Lower leg skin (tissue), 4 donors: ENCODE data around the gene CCN5. TPM values are rescaled to one million over a fixed set of nuclear protein-coding genes. Genes with fewer than 3 reads are reported as not detected.

Experiments used
- DNase-seq, 2 donors: peaks; one replicate each; pipeline ENCODE4 v3.0.0-alpha.2; 2019; ENCODE audit warnings: low spot score in 2 of 2
- H3K4me3 ChIP-seq: fragments of 200-600 bp; sonication (generic); 2 replicates; pipeline ENCODE4 v1.5.1; 2017; ENCODE audit warnings: mild to moderate bottlenecking, low read depth; ENCODE audit not compliant: poor library complexity, severe bottlenecking
- CTCF ChIP-seq, 3 donors: fragments of 450-650 bp; IDR thresholded peaks; one replicate each; pipeline ENCODE4 v1.5.1; 2016; ENCODE audit warnings: antibody characterized with exemption in 3 of 3, mild to moderate bottlenecking in 3 of 3, moderate library complexity in 2 of 3
- POLR2A ChIP-seq, 2 donors: fragments of 450-650 bp; IDR thresholded peaks; one replicate each; pipeline ENCODE4 v1.6.1; 2016 to 2017; ENCODE audit warnings: antibody characterized with exemption in 2 of 2, mild to moderate bottlenecking in 1 of 2, moderate library complexity in 1 of 2
- WGBS, 2 donors: methylation state at CpG; one replicate each; pipeline ENCODE4 v1.1.5; 2018; 5-methylcytosine and 5-hydroxymethylcytosine counted together
- intact Hi-C: fragments of 100-400 bp; cut with DNase I; formaldehyde crosslinking; loops from one replicate; pipeline ENCODE4 v1.15.0; 2023; ENCODE audit warnings: low total_unique reads
- total RNA-seq, 4 donors: library from RNA; depleted of rRNA; stranded (reverse); fragments of >200 nt; gene quantifications; one replicate each; pipeline ENCODE4 v1.1.0, GENCODE V29; 2016

CCN5 gene
- total RNA-seq, 4 donors from 2014 or later, result 50.8 to 481 (median 81.3) TPM

GRCh38 chr20:44689809-44690208 is 25.4 kb upstream of the CCN5 start:
- H3K4me3 ChIP-seq, result no peak overlapping the region
- TF ChIP-seq POLR2A (IDR thresholded peaks at IDR 0.05) (no peak), CTCF (IDR thresholded peaks at IDR 0.05) (no peak)
- intact Hi-C loops, result loop anchor here (10.0 kb wide), 1 partner anchor 175 kb away; no protein-coding TSS in a partner anchor
- 81 to 83% methylated on average over 3 of the region's 3 CpGs for WGBS, 2 donors
- DNase-seq, result no peak

DNA sequence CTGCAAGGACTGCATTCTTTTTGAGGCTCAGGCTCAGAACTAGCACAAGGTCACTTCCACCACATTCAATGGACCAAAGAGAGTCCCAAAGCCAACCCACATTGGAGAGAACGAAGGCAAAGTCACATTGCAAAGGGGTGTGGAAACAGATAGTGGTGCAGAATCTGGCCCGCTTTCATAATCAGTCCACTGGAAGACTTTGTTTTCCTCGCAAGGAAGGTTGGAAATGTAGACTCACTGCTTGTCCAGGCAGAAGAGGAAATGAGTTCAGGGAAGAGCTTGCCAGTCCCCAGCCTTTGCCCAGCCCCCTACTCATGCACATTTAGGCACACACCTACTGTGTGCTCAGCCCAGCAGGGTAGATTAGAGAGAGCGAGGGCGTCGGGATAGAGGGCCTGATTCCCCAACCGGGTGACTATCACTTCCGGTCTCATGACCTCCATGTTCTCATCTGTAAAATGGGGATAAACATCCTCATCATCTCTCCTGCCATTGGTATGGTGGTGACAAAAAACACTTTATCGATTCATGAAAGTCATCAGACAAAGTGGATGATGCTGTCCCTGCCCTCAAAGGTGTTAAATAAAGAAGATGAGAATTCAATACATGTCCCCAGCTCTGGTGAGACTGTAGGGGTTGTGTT is 24.3 kb upstream of the CCN5 start:
- 60 to 68% methylated on average over 9 of the region's 9 CpGs for WGBS, 2 donors
- no peak overlapping the region for H3K4me3 ChIP-seq
- DNase-seq, result peak in 1 of 2 donors; percentile 71
- intact Hi-C loops, result no loop called here
- TF ChIP-seq CTCF (IDR thresholded peaks at IDR 0.05) (no peak), POLR2A (IDR thresholded peaks at IDR 0.05) (no peak)

- no peak overlapping the region for H3K4me3 ChIP-seq
- WGBS, 2 donors, result 39 to 46% methylated on average over 7 of the region's 7 CpGs
- no peak for TF ChIP-seq POLR2A (IDR thresholded peaks at IDR 0.05)
- no peak for TF ChIP-seq CTCF (IDR thresholded peaks at IDR 0.05)
- intact Hi-C loops, result no loop called here
- DNase-seq, result peak; percentile 76 to 93
Observed at GRCh38 chr20:44691424-44692423, 23.4 kb upstream of the CCN5 start.

DNA sequence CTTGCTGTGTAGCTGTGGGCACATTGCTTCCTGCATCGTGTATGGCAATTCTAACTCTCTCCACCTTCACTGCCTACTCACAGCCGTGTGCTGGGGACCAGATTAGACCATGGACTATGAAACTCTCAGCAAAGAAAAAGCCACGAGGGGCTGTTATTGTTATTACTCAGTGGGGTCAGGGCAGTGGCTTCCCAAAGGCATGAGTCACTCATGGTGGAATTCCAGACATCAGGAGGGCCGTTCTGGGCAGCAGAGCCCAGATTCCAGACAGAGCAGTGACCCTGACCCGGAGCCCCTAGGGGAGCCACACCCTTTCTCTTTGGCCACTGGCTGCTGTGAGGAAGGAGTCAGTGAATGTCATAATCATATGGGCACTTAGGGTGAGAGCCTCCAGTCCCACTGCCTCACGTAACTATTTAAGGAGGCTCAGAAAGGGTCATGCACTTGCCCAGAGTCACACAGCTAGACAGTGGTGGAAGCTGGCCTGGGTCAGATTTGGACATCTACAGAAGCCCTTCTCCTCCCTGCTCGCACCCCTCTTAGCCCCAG is 22.2 kb upstream of the CCN5 start:
- TF ChIP-seq CTCF (IDR thresholded peaks at IDR 0.05) (peak in 1 of 3 donors; percentile 19), POLR2A (IDR thresholded peaks at IDR 0.05) (no peak)
- 36 to 39% methylated on average over 7 of the region's 7 CpGs for WGBS, 2 donors
- H3K4me3 ChIP-seq, result no peak overlapping the region
- peak; percentile 85 to 95 for DNase-seq
- intact Hi-C loops, result no loop called here

DNA sequence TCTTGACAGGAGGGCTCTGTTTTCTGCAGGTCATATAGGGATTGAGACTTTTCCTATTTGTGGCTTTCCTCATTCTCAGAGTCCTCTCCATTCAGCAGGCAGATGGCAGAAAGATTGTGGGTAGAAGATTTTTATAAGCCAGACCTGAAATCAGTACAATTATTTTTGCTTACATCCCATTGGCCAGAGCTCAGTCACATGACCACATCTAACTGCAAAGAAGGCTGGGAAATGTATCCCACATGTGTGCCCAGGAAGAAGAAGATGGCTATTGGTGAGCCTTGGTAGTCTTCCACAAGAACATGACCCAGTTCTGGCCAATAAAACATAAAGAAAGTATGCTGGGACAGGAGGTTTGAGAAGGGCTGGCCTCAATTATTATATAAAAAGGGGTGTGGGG is 21.5 kb upstream of the CCN5 start:
- TF ChIP-seq POLR2A (IDR thresholded peaks at IDR 0.05), result no peak
- TF ChIP-seq CTCF (IDR thresholded peaks at IDR 0.05), result no peak
- DNase-seq, result no peak
- no peak overlapping the region for H3K4me3 ChIP-seq
- intact Hi-C loops, result no loop called here
